ENCODE results near the gene GBX2. TPM values are rescaled to one million over a fixed set of nuclear protein-coding genes. Genes with fewer than 3 reads are reported as not detected.

Gene GBX2
- total RNA-seq (not detected), polyA plus RNA-seq (not detected), total RNA-seq (0 reads per million in 6 experiments)

DNA sequence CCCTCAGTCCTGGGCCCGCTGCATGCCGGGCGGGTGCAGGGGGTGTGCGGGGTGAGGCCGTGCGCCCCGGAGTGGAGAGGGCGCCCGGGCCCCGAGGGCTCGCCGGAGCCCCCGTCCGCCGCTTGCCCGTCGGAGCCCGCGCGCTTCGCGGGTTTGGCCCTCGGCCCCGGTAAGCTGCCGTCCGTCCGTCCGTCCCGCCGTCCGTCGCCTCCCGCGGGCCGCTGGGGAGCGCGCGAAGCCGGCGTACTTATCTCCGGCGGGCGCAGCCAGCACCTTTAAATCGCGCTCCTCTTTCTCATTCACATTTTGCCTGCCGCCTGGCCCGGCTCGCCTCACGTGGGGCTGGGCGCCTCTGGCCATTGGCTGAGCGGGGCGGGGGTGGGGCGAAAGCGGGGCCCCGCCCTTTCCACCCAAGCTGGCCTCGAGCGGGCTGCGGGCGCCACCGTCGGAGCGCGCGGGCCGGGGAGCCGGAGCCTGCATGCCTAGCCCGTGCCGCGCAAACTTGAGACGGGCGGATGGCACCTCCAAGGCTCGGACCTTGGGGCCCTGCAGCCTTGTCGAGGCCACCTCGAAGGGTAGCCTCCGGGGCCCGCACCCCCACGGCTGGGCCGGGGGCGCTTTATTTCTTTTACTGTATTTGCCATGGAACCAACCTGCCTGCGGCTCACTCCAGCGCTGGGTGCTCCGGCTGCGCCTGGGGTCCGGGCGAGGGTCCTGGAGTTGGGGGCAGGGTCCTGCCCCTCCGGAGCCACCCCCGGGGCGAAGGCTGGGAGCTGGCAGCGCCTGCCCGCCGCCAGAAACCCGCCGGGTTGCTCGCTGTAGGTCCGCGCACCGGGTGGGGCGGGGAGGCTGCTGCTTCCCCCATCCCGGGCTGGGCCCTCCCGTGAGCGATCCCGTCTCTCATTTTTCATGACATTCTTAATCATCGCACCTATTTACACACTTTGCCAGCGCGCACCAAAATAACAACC, at the start of gene GBX2:
Gene GBX2 (minus strand): TSS at position 277 of the 971 bp plus-strand sequence. CDS start 415 bp downstream, outside the sequence.
- no peak within 1 kb of the TSS for H3K27ac Mint-ChIP-seq
- H3K4me3 Mint-ChIP-seq, result peak within 1 kb of the TSS in 1 of 10 donors; percentile 20
- peaks cover 7 to 27% (median 17%) of the 10 kb centered on the region in 4 donors for H3K4me1 Mint-ChIP-seq
- H3K9me3 Mint-ChIP-seq, result no peaks in the 10 kb centered on the region
- no peak for ATAC-seq
- POLR2A ChIA-PET, result no interaction called here
- DNase-seq, result no peak
- H3K36me3 Mint-ChIP-seq, result peaks cover 0 to 4% (median 0%) of the 10 kb centered on the region in 3 donors
- peaks cover 29 to 59% (median 48%) of the 10 kb centered on the region in 5 donors for H3K27me3 Mint-ChIP-seq

DNA sequence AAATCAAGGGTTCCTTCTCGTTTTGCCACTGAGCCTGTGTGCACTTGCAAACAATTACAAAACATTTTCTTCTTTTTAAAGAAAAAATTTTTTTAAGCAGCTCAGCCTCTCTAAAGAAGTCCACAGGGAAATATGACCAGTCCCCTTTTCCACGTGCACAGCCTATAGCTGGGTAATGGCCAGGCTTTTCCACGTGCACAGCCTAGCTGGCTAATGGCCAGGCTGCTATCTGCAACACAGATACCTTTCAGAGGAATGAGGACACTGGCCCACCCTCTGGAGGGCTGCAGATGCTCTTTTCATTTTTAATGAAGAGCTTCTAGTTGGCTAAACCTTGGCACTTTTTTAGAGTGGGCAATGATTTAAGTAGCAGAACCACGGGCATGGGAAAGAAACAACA, 49.7 kb upstream of the GBX2 start:
- DNase-seq, result no peak
- no peak for ATAC-seq
- Mint-ChIP-seq H3K4me1 (no peaks in the 10 kb centered on the region), H3K9me3 (peaks cover 0 to 5% (median 0%) of the 10 kb centered on the region in 9 donors), H3K27me3 (peaks cover 10 to 54% (median 29%) of the 10 kb centered on the region in 5 donors), H3K36me3 (no peaks in the 10 kb centered on the region), H3K4me3 (no peak overlapping the region), H3K27ac (no peak overlapping the region)
- POLR2A ChIA-PET, result no interaction called here

DNA sequence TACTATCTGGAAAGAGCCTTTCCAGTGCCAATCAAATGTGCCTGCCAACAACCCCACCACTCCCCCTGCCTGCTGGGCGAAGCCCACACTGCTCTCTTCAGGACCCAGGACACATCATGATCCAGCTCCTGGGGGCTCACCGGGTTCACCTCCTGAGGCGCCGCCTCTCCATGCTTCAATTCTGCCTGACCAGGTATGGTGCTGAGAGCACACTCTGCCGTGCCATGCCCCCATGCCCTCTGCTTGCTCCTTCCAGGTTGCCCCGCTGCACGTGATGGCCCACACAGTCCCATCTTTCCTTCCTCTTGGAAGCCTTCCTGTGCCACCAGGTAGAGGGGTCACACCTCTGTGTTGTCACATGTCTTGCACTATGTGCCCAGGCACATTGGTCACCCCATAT, 48.5 kb upstream of the GBX2 start:
- H3K9me3 Mint-ChIP-seq, result peaks cover 0 to 4% (median 0%) of the 10 kb centered on the region in 9 donors

DNA sequence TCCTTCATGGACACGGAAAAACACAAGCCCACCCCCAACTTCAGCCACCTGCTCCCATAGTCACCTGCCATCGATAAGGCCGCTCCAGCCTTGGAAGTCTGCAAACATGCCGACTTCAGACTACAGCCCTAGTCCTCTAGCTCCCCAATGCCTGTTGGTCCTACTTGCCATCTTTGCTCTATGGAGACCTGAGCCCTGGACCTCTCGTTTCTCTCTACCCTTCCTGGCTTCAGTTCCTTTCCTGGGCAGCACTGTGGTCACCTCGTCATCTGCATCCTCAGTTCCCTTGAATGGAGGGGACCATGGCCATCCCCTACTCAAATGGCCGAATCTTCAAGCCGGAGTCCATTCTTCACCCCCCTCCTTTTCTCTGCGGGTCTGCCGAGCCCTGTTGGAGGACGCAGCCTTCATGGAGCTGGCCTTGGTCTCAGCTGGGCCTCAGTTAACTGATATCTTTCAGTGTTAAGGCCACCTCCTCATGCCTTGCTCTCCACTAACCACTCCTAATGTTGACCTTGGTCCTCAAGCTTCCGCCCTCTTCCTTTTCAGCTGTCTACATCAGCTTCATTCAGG, 47.7 kb upstream of the GBX2 start:
- H3K4me1 Mint-ChIP-seq, result no peaks in the 10 kb centered on the region
- no peaks in the 10 kb centered on the region for H3K36me3 Mint-ChIP-seq
- peaks cover 9 to 56% (median 27%) of the 10 kb centered on the region in 5 donors for H3K27me3 Mint-ChIP-seq
- POLR2A ChIA-PET, result no interaction called here
- H3K27ac Mint-ChIP-seq, result no peak overlapping the region
- DNase-seq (no peak), ATAC-seq (no peak)
- peaks cover 0 to 6% (median 0%) of the 10 kb centered on the region in 9 donors for H3K9me3 Mint-ChIP-seq
- H3K4me3 Mint-ChIP-seq, result no peak overlapping the region

More for the DNA sequence above, 48.5 kb upstream of the GBX2 start:
- no peaks in the 10 kb centered on the region for H3K4me1 Mint-ChIP-seq
- POLR2A ChIA-PET, result no interaction called here
- no peak overlapping the region for H3K4me3 Mint-ChIP-seq
- DNase-seq (no peak), ATAC-seq (no peak)
- no peaks in the 10 kb centered on the region for H3K36me3 Mint-ChIP-seq
- peaks cover 9 to 50% (median 27%) of the 10 kb centered on the region in 5 donors for H3K27me3 Mint-ChIP-seq
- no peak overlapping the region for H3K27ac Mint-ChIP-seq

DNA sequence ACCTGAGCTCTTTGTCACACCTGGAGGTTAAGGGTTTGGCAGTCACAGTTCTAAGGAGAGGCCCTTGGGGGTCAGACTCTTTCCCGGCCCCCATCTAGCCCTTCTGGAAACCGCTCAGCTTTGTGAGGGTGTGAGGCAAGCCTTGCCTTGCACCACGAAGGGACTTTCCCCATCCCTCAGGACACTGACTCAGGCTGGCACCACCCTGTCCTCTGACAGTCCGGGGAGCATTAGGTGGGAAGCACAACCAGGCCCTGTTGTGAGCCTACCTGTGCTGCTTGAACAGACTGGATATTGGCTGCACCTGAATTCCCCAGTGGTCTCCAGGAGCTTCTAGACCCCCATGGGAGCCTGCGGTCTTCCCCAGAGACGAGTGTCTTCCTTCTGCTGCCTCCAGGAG, 47.0 kb upstream of the GBX2 start:
- POLR2A ChIA-PET, result no interaction called here
- peaks cover 0 to 5% (median 0%) of the 10 kb centered on the region in 9 donors for H3K9me3 Mint-ChIP-seq
- no peak overlapping the region for H3K4me3 Mint-ChIP-seq
- H3K4me1 Mint-ChIP-seq, result no peaks in the 10 kb centered on the region
- H3K36me3 Mint-ChIP-seq, result no peaks in the 10 kb centered on the region
- no peak for ATAC-seq
- no peak for DNase-seq
- no peak overlapping the region for H3K27ac Mint-ChIP-seq
- H3K27me3 Mint-ChIP-seq, result peaks cover 9 to 62% (median 25%) of the 10 kb centered on the region in 5 donors

DNA sequence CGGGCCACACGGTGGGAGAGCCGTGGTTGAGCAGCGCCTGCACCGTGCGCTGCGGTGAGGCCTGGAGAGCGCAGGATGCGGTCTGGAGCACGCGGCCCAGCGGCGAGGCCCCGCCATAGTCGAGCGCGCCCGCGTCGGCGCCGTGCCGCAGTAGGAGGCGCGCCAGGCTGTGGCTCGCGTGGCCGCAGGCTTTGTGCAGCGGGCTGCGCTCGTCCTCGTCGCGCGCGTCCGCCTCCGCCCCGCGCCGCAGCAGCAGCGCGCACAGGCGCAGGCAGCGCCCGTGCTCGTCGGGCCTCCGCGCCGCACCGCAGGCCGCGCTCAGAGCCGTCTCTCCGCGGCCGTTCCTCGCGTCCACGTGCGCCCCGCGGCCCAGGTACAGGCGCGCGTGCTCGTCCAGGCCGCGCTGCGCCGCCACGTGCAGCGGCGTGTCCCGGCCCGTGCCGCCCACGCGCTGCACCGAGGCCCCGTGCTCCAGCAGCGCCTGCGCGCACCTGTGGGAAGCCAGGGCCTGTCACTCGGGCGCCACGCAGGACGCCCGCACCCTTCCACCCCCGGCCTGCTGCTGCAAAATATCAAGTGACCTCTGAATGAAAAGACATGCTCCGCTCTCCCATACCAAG, 46.3 kb upstream of the GBX2 start:
- no peaks in the 10 kb centered on the region for H3K36me3 Mint-ChIP-seq
- no peak for ATAC-seq

DNA sequence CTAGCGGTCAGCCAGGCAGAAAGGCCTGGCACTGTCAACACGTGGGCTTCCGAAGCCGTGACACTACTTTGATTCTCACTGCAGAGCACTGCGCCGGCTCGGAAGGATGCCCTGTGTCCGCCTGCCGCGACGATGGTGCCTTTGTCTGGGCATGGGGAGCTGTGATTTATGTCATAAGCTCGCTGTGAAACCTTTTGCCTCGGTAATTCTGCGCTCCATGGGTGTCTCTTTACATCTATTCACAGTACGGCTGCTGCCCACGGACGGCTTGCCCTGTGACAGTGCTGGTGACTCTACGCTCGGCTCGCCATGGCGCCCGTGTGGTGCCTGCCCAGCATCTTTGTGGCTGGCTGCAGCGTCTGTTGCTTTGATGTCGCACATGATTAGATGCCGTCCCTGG, 43.1 kb upstream of the GBX2 start:
- DNase-seq (no peak), ATAC-seq (no peak)
- peaks cover 0 to 14% (median 3%) of the 10 kb centered on the region in 9 donors for H3K9me3 Mint-ChIP-seq
- POLR2A ChIA-PET, result no interaction called here
- H3K36me3 Mint-ChIP-seq, result no peaks in the 10 kb centered on the region
- H3K4me1 Mint-ChIP-seq, result no peaks in the 10 kb centered on the region
- no peak overlapping the region for H3K27ac Mint-ChIP-seq
- peaks cover 17 to 73% (median 21%) of the 10 kb centered on the region in 5 donors for H3K27me3 Mint-ChIP-seq
- no peak overlapping the region for H3K4me3 Mint-ChIP-seq

More for the DNA sequence above, 46.3 kb upstream of the GBX2 start:
- Mint-ChIP-seq H3K4me3 (no peak overlapping the region), H3K9me3 (peaks cover 0 to 3% (median 0%) of the 10 kb centered on the region in 9 donors), H3K27ac (no peak overlapping the region), H3K4me1 (no peaks in the 10 kb centered on the region), H3K27me3 (peaks cover 15 to 69% (median 28%) of the 10 kb centered on the region in 5 donors)
- POLR2A ChIA-PET, result no interaction called here
- no peak for DNase-seq

DNA sequence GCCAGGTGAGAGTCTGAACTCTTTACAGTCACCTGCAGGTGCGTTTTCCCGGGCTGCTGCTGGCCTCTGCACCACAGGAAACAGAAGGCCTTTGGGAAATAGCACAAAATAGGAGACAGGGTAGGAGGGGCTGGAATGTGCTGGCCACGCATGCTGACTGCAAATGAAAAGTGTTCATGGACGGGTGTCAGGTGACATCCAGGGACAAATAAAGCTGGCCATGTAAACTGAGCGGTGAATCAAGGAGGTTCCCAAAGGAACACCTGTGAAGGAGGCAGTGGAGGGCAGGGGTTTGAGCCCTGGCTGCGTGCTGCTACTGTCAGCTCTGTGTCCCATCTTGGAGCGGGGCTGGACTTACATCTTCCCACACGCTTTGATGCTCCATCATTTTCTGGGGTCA, 42.4 kb upstream of the GBX2 start:
- Mint-ChIP-seq H3K27ac (no peak overlapping the region), H3K4me3 (no peak overlapping the region), H3K4me1 (no peaks in the 10 kb centered on the region), H3K36me3 (no peaks in the 10 kb centered on the region), H3K9me3 (peaks cover 0 to 15% (median 3%) of the 10 kb centered on the region in 9 donors), H3K27me3 (peaks cover 12 to 65% (median 13%) of the 10 kb centered on the region in 5 donors)
- DNase-seq (no peak), ATAC-seq (no peak)
- POLR2A ChIA-PET, result no interaction called here

DNA sequence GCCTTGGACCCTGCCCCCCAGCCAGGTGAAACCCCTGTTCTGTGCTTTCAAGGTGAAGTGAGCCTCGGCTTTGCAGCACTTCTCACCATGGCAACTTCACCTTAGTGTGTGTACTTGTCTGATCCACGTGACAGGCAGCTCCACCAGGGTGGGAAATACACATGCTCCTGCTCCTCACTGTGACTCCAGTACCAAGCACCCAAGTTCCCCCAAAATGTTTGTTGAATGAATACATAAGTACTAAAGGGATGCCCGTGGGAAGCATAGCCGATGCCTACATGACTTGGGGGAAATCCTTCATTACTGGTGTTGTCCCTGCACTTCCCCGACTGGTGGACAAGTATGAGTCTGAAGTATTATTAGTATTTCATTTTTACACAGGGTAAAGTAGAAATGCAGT, 41.8 kb upstream of the GBX2 start:
- DNase-seq (no peak), ATAC-seq (no peak)
- H3K4me3 Mint-ChIP-seq, result peak overlapping the region in 1 of 10 donors; percentile 42
- no peaks in the 10 kb centered on the region for H3K36me3 Mint-ChIP-seq
- H3K4me1 Mint-ChIP-seq, result no peaks in the 10 kb centered on the region
- peaks cover 0 to 15% (median 3%) of the 10 kb centered on the region in 9 donors for H3K9me3 Mint-ChIP-seq
- H3K27ac Mint-ChIP-seq, result no peak overlapping the region
- POLR2A ChIA-PET, result no interaction called here
- peaks cover 11 to 60% (median 13%) of the 10 kb centered on the region in 5 donors for H3K27me3 Mint-ChIP-seq

DNA sequence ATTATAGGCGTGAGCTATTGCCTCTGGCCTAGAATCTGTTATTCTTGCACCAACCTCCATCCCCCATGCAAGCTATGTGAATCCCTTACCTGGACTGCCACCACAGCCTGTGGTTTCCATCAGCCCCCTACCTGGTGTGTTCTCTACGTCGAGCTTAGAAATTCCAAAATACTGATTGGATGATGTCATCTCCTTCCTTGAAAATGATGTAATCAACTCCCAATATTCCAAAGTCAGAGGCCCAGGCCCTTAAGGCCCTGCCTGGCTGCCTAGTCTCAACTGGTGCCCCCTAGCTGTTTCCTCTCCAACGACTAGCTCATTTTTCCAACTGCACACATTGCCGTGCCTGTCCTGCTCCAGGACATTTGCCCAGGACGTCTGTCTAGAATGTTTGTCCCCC, 41.3 kb upstream of the GBX2 start:
- DNase-seq (no peak), ATAC-seq (no peak)
- Mint-ChIP-seq H3K27me3 (peaks cover 10 to 58% (median 13%) of the 10 kb centered on the region in 5 donors), H3K27ac (no peak overlapping the region), H3K9me3 (peaks cover 0 to 15% (median 3%) of the 10 kb centered on the region in 9 donors), H3K36me3 (no peaks in the 10 kb centered on the region), H3K4me1 (no peaks in the 10 kb centered on the region), H3K4me3 (no peak overlapping the region)
- POLR2A ChIA-PET, result no interaction called here

DNA sequence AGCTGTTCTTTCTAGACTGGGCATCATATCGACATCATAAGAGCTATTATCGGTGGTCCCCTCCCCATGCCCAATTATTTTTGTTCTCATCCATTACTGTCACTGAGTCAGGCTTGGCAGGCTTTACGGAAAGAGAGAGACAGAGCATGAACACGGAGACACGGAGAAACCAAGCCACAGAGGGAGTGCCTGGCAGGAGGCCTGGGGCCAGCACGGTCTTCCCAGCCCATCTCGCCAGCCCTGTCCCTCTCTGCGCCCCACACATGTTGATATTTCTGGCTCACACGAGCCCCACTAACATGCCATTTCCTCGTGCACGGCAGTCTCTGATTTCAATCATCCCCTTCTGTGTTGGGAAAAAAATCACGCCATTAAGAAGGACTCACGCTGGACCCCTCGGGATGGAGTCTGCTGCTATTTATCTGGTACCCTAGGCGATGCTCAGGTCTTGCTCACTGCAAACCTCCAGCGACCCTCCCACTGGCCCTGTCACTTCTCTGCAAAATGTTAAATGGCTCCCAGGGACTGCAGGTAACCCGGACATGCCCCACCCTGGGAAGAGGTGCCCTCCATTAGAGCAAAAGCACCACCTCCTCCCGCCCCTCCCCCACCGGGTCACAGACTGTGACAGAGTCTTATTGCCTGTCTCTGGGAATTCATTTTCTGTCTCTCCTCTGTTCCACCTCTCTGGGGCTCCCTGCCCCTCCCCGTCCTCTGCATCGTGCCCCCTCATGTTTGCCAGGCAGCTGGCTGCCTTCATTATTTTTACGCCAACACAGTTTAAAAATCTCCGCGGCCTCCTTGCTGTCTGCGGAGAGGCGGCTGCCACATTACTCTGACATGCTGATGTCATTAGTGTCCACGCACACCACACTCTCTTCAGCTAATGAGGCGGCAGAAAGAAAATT, 40.1 kb upstream of the GBX2 start:
- no peak for ATAC-seq
- POLR2A ChIA-PET, result no interaction called here
- DNase-seq, result no peak
- Mint-ChIP-seq H3K9me3 (peaks cover 0 to 15% (median 3%) of the 10 kb centered on the region in 9 donors), H3K4me1 (no peaks in the 10 kb centered on the region), H3K27ac (no peak overlapping the region), H3K27me3 (peaks cover 10 to 49% (median 11%) of the 10 kb centered on the region in 5 donors), H3K36me3 (no peaks in the 10 kb centered on the region), H3K4me3 (no peak overlapping the region)

DNA sequence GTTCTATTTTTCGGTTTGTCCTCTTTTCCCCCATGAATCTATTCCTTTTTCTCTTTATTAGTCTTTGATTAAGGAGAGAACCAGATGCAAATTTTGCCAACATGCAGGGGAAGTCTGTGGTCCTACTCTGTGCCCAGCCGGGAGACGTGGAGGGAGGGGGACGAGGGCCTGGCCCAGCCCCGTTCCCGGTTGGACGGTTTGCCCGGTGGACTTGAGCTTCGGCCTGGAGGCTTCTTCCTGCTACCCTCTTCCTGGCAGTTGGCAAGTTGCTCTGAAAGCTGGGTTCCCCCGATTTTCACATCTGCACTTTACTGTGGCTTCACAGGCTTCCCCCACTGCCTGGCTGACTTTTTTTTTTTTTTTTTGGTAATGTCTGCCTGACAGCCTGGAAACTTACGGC, 39.3 kb upstream of the GBX2 start:
- no peak overlapping the region for H3K27ac Mint-ChIP-seq
- POLR2A ChIA-PET, result no interaction called here
- ATAC-seq (no peak), DNase-seq (no peak)
- H3K36me3 Mint-ChIP-seq, result no peaks in the 10 kb centered on the region
- H3K9me3 Mint-ChIP-seq, result peaks cover 0 to 15% (median 3%) of the 10 kb centered on the region in 9 donors
- peaks cover 7 to 43% (median 11%) of the 10 kb centered on the region in 5 donors for H3K27me3 Mint-ChIP-seq
- H3K4me1 Mint-ChIP-seq, result no peaks in the 10 kb centered on the region
- no peak overlapping the region for H3K4me3 Mint-ChIP-seq
